GM12878 (cell line): ENCODE results near the gene ZSWIM6. TPM values are rescaled to one million over a fixed set of nuclear protein-coding genes. Genes with fewer than 3 reads are reported as not detected.

ENCODE experiments used
- ATAC-seq: fragments of 200-7000 bp; cut with Tn5 transposase; 3 replicates; pipeline ENCODE4 v1.9.1; 2020; ENCODE audit warnings: mild to moderate bottlenecking, moderate library complexity
- BruUV-seq: library from RNA; stranded (reverse); fragments of 400-500 nt; replicated peaks from 2 replicates; lab custom pipeline; 2021; lab: Mats Ljungman, UMichigan
- CTCF ChIA-PET: fragments of 300-600 bp; sonication (Branson Sonifier 250); formaldehyde crosslinking; extraction: SDS; loops from one replicate; lab custom pipeline; 2021; ENCODE audit warnings: inconsistent platforms; lab: Yijun Ruan, JAX
- POLR2A ChIA-PET: fragments of 350-600 bp; formaldehyde crosslinking; extraction: SDS; loops from one replicate; lab custom pipeline; 2021; ENCODE audit warnings: inconsistent platforms; lab: Charles Lee
- RAD21 ChIA-PET: fragments of 300-600 bp; sonication (Branson Sonifier 250); formaldehyde crosslinking; loops from one replicate; lab custom pipeline; 2023; ENCODE audit warnings: antibody characterized with exemption; ENCODE audit not compliant: unreplicated experiment; lab: Charles Lee
- SMC1A ChIA-PET: fragments of 300-600 bp; sonication (Branson Sonifier 250); formaldehyde crosslinking; loops from one replicate; lab custom pipeline; 2023; ENCODE audit not compliant: unreplicated experiment, uncharacterized antibody; lab: Charles Lee
- DNase-seq: peaks from one replicate; pipeline ENCODE4 v3.0.0-alpha.2; 2011; ENCODE audit warnings: low read depth, low spot score
- FAIRE-seq: peaks from 3 replicates; lab custom pipeline; 2011; peaks lifted over from hg19 to GRCh38; lab: Jason Lieb, UNC
- H2AFZ ChIP-seq: 2 replicates; pipeline ENCODE4 v1.6.0; 2011; ENCODE audit warnings: low read depth, low read length, control low read depth; ENCODE audit not compliant: control insufficient read depth
- H3K27ac ChIP-seq: 2 replicates; pipeline ENCODE4 v1.5.1; 2011; ENCODE audit warnings: control low read depth; ENCODE audit not compliant: control insufficient read depth, insufficient read depth
- H3K27me3 ChIP-seq, 2 experiments: replicated peaks in 1 of 2; 2 replicates each; pipeline versions ENCODE4 v1.6.0 to v1.6.1; 2011; ENCODE audit warnings: low read length in 1 of 2; ENCODE audit not compliant: control insufficient read depth in 2 of 2, insufficient read depth in 2 of 2
- H3K36me3 ChIP-seq, 2 experiments: 2 replicates each; pipeline ENCODE4 v1.5.1; 2011; ENCODE audit warnings: low read length in 1 of 2; ENCODE audit not compliant: control insufficient read depth in 2 of 2, insufficient read depth in 2 of 2
- H3K4me1 ChIP-seq: 2 replicates; pipeline ENCODE4 v1.6.1; 2011; ENCODE audit warnings: mild to moderate bottlenecking, low read length, moderate library complexity, mixed read lengths; ENCODE audit not compliant: control insufficient read depth, insufficient read depth
- H3K4me2 ChIP-seq: 2 replicates; pipeline ENCODE4 v1.6.0; 2011; ENCODE audit warnings: control low read depth; ENCODE audit not compliant: control insufficient read depth, insufficient read depth
- H3K4me3 ChIP-seq: fragments of 200-600 bp; sonication (generic); 2 replicates; pipeline ENCODE4 v1.5.1; 2016
- H3K79me2 ChIP-seq: 2 replicates; pipeline ENCODE4 v1.6.0; 2011; ENCODE audit warnings: low read length; ENCODE audit not compliant: control insufficient read depth, insufficient read depth
- H3K9ac ChIP-seq: 2 replicates; pipeline ENCODE4 v1.8.0; 2011; ENCODE audit warnings: low read length, control low read depth, mixed read lengths; ENCODE audit not compliant: control insufficient read depth, insufficient read depth
- H3K9me3 ChIP-seq: replicated peaks from 3 replicates; pipeline ENCODE4 v1.5.1; 2011; ENCODE audit warnings: mild to moderate bottlenecking, low read length; ENCODE audit not compliant: control insufficient read depth, insufficient read depth
- H4K20me1 ChIP-seq: 2 replicates; pipeline ENCODE4 v1.6.0; 2011; ENCODE audit not compliant: control insufficient read depth, insufficient read depth
- CBFB ChIP-seq: IDR thresholded peaks from 2 replicates; pipeline ENCODE4 v1.6.1; 2016; ENCODE audit warnings: antibody characterized with exemption, low read depth
- CBX5 ChIP-seq: sonication (generic); IDR thresholded peaks from 2 replicates; pipeline ENCODE4 v1.6.1; 2016; ENCODE audit warnings: low read depth, moderate library complexity, mild to moderate bottlenecking, inconsistent platforms
- CEBPB ChIP-seq, 2 experiments: fragments of 150-350 bp in 1 of 2; IDR thresholded peaks; 2 replicates each; pipeline ENCODE4 v1.6.1; 2012 to 2014; ENCODE audit warnings: low read depth in 2 of 2, low read length in 2 of 2, borderline replicate concordance in 1 of 2, inconsistent platforms in 1 of 2
- PAX5 ChIP-seq: IDR thresholded peaks from 2 replicates; pipeline ENCODE4 v1.6.1; 2011; ENCODE audit warnings: low read depth, low read length, borderline replicate concordance
- RAD51 ChIP-seq: fragments of 450-650 bp; IDR thresholded peaks from 2 replicates; pipeline ENCODE4 v1.6.1; 2016; ENCODE audit warnings: moderate library complexity, mild to moderate bottlenecking, inconsistent platforms
- TAF1 ChIP-seq: IDR thresholded peaks from 2 replicates; pipeline ENCODE4 v1.6.1; 2011; ENCODE audit warnings: mild to moderate bottlenecking, low read depth, low read length, borderline replicate concordance
- YBX1 ChIP-seq: fragments of 450-650 bp; IDR thresholded peaks from 2 replicates; pipeline ENCODE4 v1.6.1; 2016; ENCODE audit warnings: antibody characterized with exemption
- ZNF24 ChIP-seq: fragments of 450-650 bp; IDR thresholded peaks from 2 replicates; pipeline ENCODE4 v1.6.1; 2017; ENCODE audit warnings: antibody characterized with exemption, mild to moderate bottlenecking
- ZNF274 ChIP-seq: IDR thresholded peaks from one replicate; pipeline ENCODE4 v1.8.0; 2011; ENCODE audit not compliant: insufficient read length, insufficient read depth
- in situ Hi-C: fragments of 300-500 bp; cut with MboI; formaldehyde crosslinking; loops from 9 replicates; pipeline ENCODE4 v1.14.3; 2018; ENCODE audit warnings: mixed read lengths
- intact Hi-C: fragments of 100-400 bp; cut with micrococcal nuclease; formaldehyde crosslinking; loops from one replicate; pipeline ENCODE4 v1.14.2; 2022; ENCODE audit not compliant: unreplicated experiment
- polyA plus RNA-seq, 11 experiments: library from polyadenylated mRNA; depleted of rRNA in 4 of 11; unstranded in 6 of 11; stranded (reverse) in 5 of 11; fragments of >200 nt; fragmentation: Nextera tagmentation in 4 of 11; fragmentation: Illumina TruSeq in 1 of 11; extraction: Ambion mirVana in 4 of 11; extraction: Trizol in 1 of 11; gene quantifications; 1 replicate in 1 of 11; 2 replicates in 10 of 11; pipeline versions ENCODE4 v1.2.1 to v1.2.3, GENCODE V29; 2011 to 2016; ENCODE audit warnings: inconsistent platforms in 2 of 11, missing spikeins in 2 of 11, low read depth in 1 of 11
- total RNA-seq, 4 experiments: library from RNA; depleted of rRNA in 3 of 4; stranded (reverse); fragments of >200 nt in 3 of 4; fragmentation: Illumina TruSeq in 1 of 4; extraction: Trizol in 1 of 4; gene quantifications; 2 replicates each; pipeline versions ENCODE4 v1.2.1 to v1.2.3, GENCODE V29; 2013 to 2021
- TF ChIP-seq, protein P1 (sequence below): IDR thresholded peaks from 2 replicates; pipeline ENCODE4 v1.6.1; 2012; ENCODE audit warnings: low read depth, low read length, improper control_type of control experiment
- TF ChIP-seq, protein P2 (sequence below): fragments of 450-650 bp; IDR thresholded peaks from 2 replicates; pipeline ENCODE4 v1.6.1; 2017; ENCODE audit warnings: mild to moderate bottlenecking
- TF ChIP-seq, protein P3 (sequence below): fragments of 450-650 bp; IDR thresholded peaks from 2 replicates; pipeline ENCODE4 v1.6.1; 2016; ENCODE audit warnings: mild to moderate bottlenecking
- TF ChIP-seq, protein P4 (sequence below): fragments of 450-650 bp; IDR thresholded peaks from 2 replicates; pipeline ENCODE4 v1.6.1; 2016; ENCODE audit warnings: mild to moderate bottlenecking, moderate library complexity, borderline replicate concordance

The ZSWIM6 gene
- total and polyA plus RNA-seq, 10 of the 15 experiments (the other 5 are each of a cell fraction or from before 2014, with no cell fraction given) = 0.53 to 6.2 (median 3.4) TPM

DNA sequence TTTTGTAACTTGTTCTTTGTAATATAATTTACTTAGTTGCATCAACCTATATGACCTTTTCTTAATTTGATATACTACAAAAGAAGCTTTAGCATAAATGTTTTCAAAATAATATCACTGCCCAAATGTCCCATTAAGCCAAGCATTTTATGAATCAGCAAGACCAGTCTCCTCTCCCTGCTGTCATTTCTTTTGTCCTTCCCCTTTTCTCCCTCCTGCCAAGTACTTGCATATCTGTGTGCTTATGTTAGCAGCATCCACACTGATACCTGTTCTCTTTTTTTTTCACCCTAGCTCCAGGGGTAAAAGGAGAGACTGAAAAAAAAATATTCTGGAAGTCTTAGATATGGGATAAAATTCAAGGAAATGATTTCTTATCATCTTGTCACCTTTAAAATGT lies 69.7 kb downstream of the ZSWIM6 start:
- RAD21 ChIA-PET = no interaction called here
- POLR2A ChIA-PET = interaction anchor here (0.6 kb wide), 1 partner anchor 14 kb away, joined by 3 read pairs; no protein-coding TSS in a partner anchor
- TF ChIP-seq CBFB = no peak
- TF ChIP-seq, protein P1, sequence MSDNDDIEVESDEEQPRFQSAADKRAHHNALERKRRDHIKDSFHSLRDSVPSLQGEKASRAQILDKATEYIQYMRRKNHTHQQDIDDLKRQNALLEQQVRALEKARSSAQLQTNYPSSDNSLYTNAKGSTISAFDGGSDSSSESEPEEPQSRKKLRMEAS = no peak
- TF ChIP-seq PAX5 = no peak
- no peak for TF ChIP-seq YBX1
- TF ChIP-seq CEBPB (IDR thresholded peaks at IDR 0.05; ENCODE audit: borderline replicate concordance in 1 of 2, low read depth in 2 of 2, low read length in 2 of 2) = no peak
- TF ChIP-seq, protein P2, sequence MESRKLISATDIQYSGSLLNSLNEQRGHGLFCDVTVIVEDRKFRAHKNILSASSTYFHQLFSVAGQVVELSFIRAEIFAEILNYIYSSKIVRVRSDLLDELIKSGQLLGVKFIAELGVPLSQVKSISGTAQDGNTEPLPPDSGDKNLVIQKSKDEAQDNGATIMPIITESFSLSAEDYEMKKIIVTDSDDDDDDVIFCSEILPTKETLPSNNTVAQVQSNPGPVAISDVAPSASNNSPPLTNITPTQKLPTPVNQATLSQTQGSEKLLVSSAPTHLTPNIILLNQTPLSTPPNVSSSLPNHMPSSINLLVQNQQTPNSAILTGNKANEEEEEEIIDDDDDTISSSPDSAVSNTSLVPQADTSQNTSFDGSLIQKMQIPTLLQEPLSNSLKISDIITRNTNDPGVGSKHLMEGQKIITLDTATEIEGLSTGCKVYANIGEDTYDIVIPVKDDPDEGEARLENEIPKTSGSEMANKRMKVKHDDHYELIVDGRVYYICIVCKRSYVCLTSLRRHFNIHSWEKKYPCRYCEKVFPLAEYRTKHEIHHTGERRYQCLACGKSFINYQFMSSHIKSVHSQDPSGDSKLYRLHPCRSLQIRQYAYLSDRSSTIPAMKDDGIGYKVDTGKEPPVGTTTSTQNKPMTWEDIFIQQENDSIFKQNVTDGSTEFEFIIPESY = no peak
- TF ChIP-seq CBX5 = no peak
- TF ChIP-seq RAD51 = no peak
- TF ChIP-seq, protein P3, sequence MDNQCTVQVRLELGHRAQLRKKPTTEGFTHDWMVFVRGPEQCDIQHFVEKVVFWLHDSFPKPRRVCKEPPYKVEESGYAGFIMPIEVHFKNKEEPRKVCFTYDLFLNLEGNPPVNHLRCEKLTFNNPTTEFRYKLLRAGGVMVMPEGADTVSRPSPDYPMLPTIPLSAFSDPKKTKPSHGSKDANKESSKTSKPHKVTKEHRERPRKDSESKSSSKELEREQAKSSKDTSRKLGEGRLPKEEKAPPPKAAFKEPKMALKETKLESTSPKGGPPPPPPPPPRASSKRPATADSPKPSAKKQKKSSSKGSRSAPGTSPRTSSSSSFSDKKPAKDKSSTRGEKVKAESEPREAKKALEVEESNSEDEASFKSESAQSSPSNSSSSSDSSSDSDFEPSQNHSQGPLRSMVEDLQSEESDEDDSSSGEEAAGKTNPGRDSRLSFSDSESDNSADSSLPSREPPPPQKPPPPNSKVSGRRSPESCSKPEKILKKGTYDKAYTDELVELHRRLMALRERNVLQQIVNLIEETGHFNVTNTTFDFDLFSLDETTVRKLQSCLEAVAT = no peak
- TF ChIP-seq ZNF274 = no peak
- no peak for TF ChIP-seq ZNF24
- no peak for TF ChIP-seq TAF1
- TF ChIP-seq, protein P4, sequence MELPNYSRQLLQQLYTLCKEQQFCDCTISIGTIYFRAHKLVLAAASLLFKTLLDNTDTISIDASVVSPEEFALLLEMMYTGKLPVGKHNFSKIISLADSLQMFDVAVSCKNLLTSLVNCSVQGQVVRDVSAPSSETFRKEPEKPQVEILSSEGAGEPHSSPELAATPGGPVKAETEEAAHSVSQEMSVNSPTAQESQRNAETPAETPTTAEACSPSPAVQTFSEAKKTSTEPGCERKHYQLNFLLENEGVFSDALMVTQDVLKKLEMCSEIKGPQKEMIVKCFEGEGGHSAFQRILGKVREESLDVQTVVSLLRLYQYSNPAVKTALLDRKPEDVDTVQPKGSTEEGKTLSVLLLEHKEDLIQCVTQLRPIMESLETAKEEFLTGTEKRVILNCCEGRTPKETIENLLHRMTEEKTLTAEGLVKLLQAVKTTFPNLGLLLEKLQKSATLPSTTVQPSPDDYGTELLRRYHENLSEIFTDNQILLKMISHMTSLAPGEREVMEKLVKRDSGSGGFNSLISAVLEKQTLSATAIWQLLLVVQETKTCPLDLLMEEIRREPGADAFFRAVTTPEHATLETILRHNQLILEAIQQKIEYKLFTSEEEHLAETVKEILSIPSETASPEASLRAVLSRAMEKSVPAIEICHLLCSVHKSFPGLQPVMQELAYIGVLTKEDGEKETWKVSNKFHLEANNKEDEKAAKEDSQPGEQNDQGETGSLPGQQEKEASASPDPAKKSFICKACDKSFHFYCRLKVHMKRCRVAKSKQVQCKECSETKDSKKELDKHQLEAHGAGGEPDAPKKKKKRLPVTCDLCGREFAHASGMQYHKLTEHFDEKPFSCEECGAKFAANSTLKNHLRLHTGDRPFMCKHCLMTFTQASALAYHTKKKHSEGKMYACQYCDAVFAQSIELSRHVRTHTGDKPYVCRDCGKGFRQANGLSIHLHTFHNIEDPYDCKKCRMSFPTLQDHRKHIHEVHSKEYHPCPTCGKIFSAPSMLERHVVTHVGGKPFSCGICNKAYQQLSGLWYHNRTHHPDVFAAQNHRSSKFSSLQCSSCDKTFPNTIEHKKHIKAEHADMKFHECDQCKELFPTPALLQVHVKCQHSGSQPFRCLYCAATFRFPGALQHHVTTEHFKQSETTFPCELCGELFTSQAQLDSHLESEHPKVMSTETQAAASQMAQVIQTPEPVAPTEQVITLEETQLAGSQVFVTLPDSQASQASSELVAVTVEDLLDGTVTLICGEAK = no peak
- intact Hi-C loops (loop anchor here (10.0 kb wide), 1 partner anchor 347 kb away; no protein-coding TSS in a partner anchor), in situ Hi-C loops (no loop called here)
- CTCF ChIA-PET = no interaction called here
- Histone ChIP-seq H3K4me1 (no peaks in the 10 kb centered on the region), H3K79me2 (no peaks in the 10 kb centered on the region), H3K9ac (no peak overlapping the region), H2AFZ (no peak overlapping the region), H3K27ac (no peak overlapping the region), H3K4me3 (no peak overlapping the region), H3K4me2 (no peak overlapping the region), H4K20me1 (no peaks in the 10 kb centered on the region), H3K36me3 (no peaks in the 10 kb centered on the region), H3K9me3 (no peaks in the 10 kb centered on the region), H3K27me3 (no peaks in the 10 kb centered on the region)
- SMC1A ChIA-PET = interaction anchor here (0.6 kb wide), 1 partner anchor 1114 kb away, joined by 3 read pairs; no protein-coding TSS in a partner anchor
- no TSS peak for BruUV-seq
- 0 out of 3 replicates have a peak, but pooled peaks have one; percentile 41 for ATAC-seq
- no peak for FAIRE-seq
- no peak for DNase-seq
